KBM-7 (cell line): ENCODE data around the gene BABAM2.
A peak's percentile ranks its signal among the peaks of the same experiment; 100 is the strongest.

Experiments
- DNase-seq: peaks from one replicate; pipeline ENCODE4 v3.0.0-alpha.2; 2015
- in situ Hi-C: fragments of 300-500 bp; cut with MboI; formaldehyde crosslinking; loops from 2 replicates; pipeline ENCODE4 v1.14.3; 2020; ENCODE audit warnings: low sequenced_read_pairs, low pct_unique_long_range_greater_than_20kb, mixed read lengths

BABAM2 gene

GRCh38 chr2:28348149-28348567 lies 457.6 kb downstream of the BABAM2 start:
- in situ Hi-C loops, result no loop called here
- DNase-seq, result no peak

GRCh38 chr2:28348921-28349320 lies 458.4 kb downstream of the BABAM2 start:
- in situ Hi-C loops, result no loop called here
- DNase-seq, result no peak

DNA sequence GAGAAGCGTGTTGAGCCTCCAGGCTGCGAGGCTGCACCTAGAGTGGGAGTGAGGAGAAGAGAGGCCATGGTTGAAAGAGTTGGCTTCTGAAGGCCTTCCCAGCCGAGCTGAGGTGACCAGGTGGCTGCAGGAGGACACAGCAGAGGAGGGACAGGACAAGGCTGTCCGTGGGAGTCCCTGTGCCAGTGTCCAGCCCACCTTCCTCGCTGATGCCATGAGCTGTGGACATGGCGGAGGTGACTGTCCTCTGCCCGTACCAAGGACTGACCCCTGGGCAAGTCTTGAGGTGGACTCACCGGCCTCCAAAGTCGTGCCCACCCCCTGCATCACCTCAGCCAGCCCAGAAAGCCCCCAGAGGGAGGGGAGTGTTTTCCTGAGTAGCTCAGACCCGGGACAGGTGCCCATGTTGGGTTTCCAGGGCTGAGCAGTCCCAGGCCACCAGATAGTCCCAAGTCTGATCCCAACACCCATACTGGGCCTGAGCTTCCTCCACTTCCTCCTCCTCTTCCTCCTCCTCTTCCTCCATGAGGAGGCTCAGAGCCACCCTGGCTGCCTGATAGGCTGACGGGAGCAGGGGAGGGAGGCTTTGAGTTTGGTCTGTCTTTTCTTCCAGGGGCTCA lies 459.1 kb downstream of the BABAM2 start:
- in situ Hi-C loops, result no loop called here
- no peak for DNase-seq

GRCh38 chr2:28350196-28350595 lies 459.7 kb downstream of the BABAM2 start:
- in situ Hi-C loops, result no loop called here
- no peak for DNase-seq

- in situ Hi-C loops, result no loop called here
- DNase-seq, result no peak
Observed at GRCh38 chr2:28350791-28351285, 460.3 kb downstream of the BABAM2 start.

DNA sequence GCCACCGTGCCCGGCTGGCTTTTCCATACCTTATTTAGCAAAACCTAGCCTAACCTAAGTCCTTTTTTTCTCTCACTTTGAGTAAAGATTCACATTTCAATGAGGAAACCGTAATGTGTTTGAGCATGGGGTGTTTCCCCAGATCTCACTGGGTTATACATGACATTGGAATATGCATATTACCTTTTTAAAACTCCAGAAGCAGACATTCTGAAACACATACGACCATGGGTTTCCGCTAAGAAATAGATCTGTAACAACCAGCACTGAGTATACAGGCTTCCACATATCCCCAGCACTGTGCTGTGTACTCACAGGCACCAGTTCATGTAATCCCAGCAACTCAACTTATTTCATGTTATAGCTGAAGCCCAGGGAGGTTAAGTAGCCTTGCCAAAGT lies 461.1 kb downstream of the BABAM2 start:
- in situ Hi-C loops, result no loop called here
- DNase-seq, result no peak

GRCh38 chr2:28352104-28352503 lies 461.6 kb downstream of the BABAM2 start:
- no peak for DNase-seq
- in situ Hi-C loops, result no loop called here

GRCh38 chr2:28352610-28353195 lies 462.2 kb downstream of the BABAM2 start:
- in situ Hi-C loops, result no loop called here
- DNase-seq, result no peak

DNA sequence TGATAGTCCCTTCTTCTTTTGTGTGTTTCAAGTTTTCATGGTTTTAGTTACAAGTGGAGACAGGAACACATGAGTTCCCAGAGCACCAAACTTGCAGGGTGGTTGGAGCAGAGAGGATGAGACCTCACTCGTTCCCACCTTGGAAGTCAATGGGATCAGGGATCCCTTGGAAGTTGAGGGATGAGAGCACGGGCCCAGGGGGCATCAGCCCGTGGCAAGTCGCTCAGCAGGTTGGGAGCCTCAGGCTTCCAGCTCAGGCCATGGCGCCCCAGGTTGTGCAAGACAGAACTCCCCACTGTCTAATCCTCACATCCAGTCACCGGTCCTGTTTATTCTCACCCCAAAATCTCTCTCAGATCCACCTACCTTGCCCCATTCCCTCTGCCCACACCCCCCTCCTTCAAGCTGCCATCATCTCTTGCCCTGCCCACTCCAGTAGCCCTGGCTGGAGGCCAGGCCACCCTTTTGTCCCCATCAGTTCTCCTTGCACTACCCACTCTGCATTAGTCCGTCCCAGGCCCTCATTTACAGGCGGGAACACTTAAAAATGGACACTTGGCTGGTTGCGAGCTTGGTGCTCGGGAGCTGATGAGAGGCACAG lies 464.5 kb downstream of the BABAM2 start:
- in situ Hi-C loops, result no loop called here

DNA sequence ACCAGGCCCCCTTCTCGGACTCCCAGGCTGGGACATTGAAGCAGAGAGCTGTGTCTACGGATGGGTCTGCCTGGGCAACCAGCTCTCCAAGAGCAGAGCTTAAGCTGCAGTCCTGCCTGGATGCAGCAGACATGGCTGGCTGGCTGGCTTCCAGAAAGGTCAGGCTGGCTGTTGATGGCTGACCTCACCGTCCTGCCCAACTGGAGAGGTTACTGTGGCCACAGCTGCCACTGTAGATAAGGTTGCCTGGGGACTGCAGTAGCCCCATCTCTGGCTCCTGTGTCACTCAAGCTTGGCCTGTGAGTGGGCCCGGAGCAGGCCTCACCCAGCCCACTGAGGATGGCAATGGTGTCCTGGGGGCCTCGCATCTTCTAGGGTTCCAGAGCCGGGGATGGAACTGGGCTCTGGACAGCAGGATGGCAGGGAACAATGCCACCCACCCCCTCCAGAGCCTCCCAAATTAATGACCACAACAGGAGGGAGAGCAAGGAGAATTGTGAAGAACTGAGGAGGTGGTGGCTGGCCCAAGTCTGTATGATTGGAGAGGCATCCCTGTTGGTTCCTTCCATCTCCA lies 465.1 kb downstream of the BABAM2 start:
- in situ Hi-C loops, result no loop called here
- DNase-seq, result no peak

More for the DNA sequence above, 464.5 kb downstream of the BABAM2 start:
- DNase-seq, result no peak

- peak; percentile 64 for DNase-seq
- in situ Hi-C loops, result no loop called here
Observed at GRCh38 chr2:28356095-28356911, 465.8 kb downstream of the BABAM2 start.

DNA sequence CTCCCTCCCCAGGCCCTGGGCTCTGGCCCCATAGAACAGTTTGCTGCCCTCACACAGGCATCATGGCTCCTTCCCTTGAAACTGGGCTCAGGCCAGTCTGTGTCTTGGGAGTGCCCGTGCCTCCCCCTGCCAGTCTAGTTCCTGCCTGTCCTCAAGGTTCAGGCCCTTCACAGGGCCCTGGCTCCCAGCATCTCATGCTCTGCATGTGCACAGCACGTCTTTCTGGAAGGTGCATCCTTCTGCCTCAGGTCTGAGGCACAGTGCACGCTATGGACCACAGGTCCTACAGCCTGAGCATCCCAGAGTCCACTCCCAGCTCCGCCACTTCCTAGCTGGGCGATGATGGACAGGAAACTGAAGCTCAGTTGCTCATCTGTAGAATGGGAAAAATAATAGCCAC lies 466.5 kb downstream of the BABAM2 start:
- in situ Hi-C loops, result no loop called here
- DNase-seq, result no peak

DNA sequence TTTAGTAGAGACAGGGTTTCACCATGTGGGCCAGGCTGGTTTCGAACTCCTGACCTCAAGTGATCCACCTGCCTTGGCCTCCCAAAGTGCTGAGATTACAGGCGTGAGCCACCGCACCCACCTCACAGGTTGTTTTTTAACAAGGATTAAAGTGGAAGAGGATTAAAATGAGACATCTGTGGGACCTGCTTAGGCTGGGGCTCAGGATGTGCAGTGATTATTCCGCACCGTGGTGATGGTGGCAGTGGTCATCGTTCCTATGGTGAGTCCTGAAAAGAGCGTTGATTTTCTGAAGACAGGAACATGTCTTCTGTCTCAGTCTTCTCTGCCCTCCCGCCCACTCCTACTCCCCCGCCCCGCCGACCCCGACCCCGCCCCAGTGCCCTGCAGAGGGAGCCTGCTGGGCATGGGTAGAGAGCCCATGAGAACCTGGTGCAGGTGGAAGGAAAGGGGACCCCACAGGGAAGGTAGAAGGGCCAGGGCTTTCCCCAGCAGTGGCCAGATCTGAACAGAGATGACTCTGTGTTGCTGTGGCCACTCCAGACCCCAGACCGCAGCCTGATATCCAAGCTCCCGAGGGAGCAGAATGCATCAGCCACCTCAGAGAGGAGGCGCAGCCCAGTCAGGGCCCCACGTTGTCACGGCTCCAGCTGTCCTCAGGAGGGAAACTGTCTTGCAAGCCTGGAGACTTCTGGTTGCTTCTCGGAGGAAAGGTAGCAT lies 467.6 kb downstream of the BABAM2 start:
- no peak for DNase-seq
- in situ Hi-C loops, result no loop called here

GRCh38 chr2:28358668-28359201 lies 468.2 kb downstream of the BABAM2 start:
- in situ Hi-C loops, result no loop called here
- DNase-seq, result no peak

DNA sequence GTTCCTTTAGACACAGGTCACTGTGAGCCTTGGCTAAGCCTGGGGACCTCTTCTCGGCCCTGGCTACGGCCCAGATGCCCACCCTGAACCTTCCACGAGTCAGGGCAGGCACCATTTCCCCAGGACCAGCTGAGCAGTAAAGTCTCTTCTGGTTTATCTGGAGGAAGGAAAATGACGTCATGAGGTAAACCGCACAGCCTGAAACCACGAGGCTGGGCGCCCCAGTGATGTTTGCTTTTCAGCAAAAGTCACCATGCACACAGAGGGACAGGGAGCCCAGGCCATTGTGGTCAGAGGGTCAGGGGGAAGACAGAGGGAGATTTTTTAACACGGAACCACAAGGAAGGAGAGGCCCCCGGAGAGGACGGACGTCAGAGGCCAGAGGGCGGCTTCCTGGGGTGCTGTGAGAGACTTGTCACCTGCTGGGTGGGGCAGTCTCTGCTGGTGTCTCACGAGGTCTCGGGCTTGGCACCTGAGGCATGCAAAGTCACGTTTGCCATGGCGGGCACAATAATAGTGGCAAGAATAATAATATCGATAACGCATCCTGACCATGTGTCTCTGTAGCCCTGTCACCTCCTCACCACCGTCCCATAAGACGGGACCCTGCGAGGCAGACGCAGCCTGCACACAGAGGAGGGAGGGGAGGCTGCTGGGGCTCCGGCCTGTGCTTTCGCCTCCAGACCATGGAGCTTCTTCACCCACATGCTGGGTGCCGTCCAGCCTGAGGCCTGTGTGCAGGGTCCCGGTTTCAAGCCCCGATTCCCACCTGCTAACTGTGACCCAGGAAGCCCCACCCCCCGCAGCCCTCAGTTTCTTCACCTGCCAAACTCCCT lies 468.9 kb downstream of the BABAM2 start:
- in situ Hi-C loops, result no loop called here
- DNase-seq, result peak; percentile 92

GRCh38 chr2:28360058-28360717 lies 469.7 kb downstream of the BABAM2 start:
- in situ Hi-C loops, result no loop called here
- peak; percentile 60 for DNase-seq

- in situ Hi-C loops, result no loop called here
Observed at GRCh38 chr2:28360718-28361293, 470.3 kb downstream of the BABAM2 start.

More at GRCh38 chr2:28360718-28361293, 470.3 kb downstream of the BABAM2 start:
- DNase-seq, result no peak
